ENCODE measurements around the gene CAMKK1.

CAMKK1 gene

GRCh38 chr17:3877220-3877619, 15.6 kb downstream of the CAMKK1 start:
- TF ChIP-seq ZNF8 (CRISPR knock-in tag; IDR thresholded peaks at IDR 0.05): no peak
- TF ChIP-seq CREB5 (CRISPR knock-in tag; IDR thresholded peaks at IDR 0.05; ENCODE audit: low read depth): no peak
- TF ChIP-seq PPARA (CRISPR knock-in tag; IDR thresholded peaks at IDR 0.05; ENCODE audit: borderline replicate concordance): no peak
- no peak for ATAC-seq

GRCh38 chr17:3875317-3875716, 17.5 kb downstream of the CAMKK1 start:
- no peak for TF ChIP-seq CSRNP3 (CRISPR knock-in tag; IDR thresholded peaks at IDR 0.05)
- no peak for TF ChIP-seq ZC3H10 (CRISPR knock-in tag; IDR thresholded peaks at IDR 0.05)
- no peak for TF ChIP-seq BACH2 (CRISPR knock-in tag; IDR thresholded peaks at IDR 0.05; ENCODE audit: borderline replicate concordance)
- no peak for TF ChIP-seq ZFP30 (CRISPR knock-in tag; IDR thresholded peaks at IDR 0.05)
- TF ChIP-seq ZNF70 (CRISPR knock-in tag; IDR thresholded peaks at IDR 0.05): no peak
- TF ChIP-seq ISL1 (CRISPR knock-in tag; IDR thresholded peaks at IDR 0.05): no peak
- no peak for TF ChIP-seq RARB (CRISPR knock-in tag; IDR thresholded peaks at IDR 0.05)
- TF ChIP-seq POU6F1 (CRISPR knock-in tag; IDR thresholded peaks at IDR 0.05; ENCODE audit: borderline replicate concordance, low read depth): no peak
- TF ChIP-seq TOX (CRISPR knock-in tag; IDR thresholded peaks at IDR 0.05; ENCODE audit: borderline replicate concordance): no peak
- no peak for TF ChIP-seq OSR1 (CRISPR knock-in tag; IDR thresholded peaks at IDR 0.05)
- TF ChIP-seq ESRRG (CRISPR knock-in tag; IDR thresholded peaks at IDR 0.05): no peak
- ATAC-seq: no peak

GRCh38 chr17:3873862-3874261, 19.0 kb downstream of the CAMKK1 start:
- ATAC-seq: no peak; the same call in 2 of the 3 replicates
- TF ChIP-seq TCF4 (CRISPR knock-in tag; IDR thresholded peaks at IDR 0.05; ENCODE audit: borderline replicate concordance) (no peak), ZFP3 (CRISPR knock-in tag; IDR thresholded peaks at IDR 0.05) (no peak), PATZ1 (CRISPR knock-in tag; IDR thresholded peaks at IDR 0.05; ENCODE audit: borderline replicate concordance) (no peak), RARB (CRISPR knock-in tag; IDR thresholded peaks at IDR 0.05) (no peak), ZNF8 (CRISPR knock-in tag; IDR thresholded peaks at IDR 0.05) (no peak), ZNF70 (CRISPR knock-in tag; IDR thresholded peaks at IDR 0.05) (no peak), TSHZ2 (CRISPR knock-in tag; IDR thresholded peaks at IDR 0.05) (no peak), TOX (CRISPR knock-in tag; IDR thresholded peaks at IDR 0.05; ENCODE audit: borderline replicate concordance) (no peak), CSRNP3 (CRISPR knock-in tag; IDR thresholded peaks at IDR 0.05) (no peak), ESRRG (CRISPR knock-in tag; IDR thresholded peaks at IDR 0.05) (no peak), GLIS3 (CRISPR knock-in tag; IDR thresholded peaks at IDR 0.05) (no peak), CSDC2 (CRISPR knock-in tag; IDR thresholded peaks at IDR 0.05) (no peak), ZNF565 (CRISPR knock-in tag; conservative IDR thresholded peaks at IDR 0.05; ENCODE audit: low read depth) (no peak), ZC3H10 (CRISPR knock-in tag; IDR thresholded peaks at IDR 0.05) (no peak), CREB5 (CRISPR knock-in tag; IDR thresholded peaks at IDR 0.05; ENCODE audit: low read depth) (no peak), ARNTL (CRISPR knock-in tag; IDR thresholded peaks at IDR 0.05; ENCODE audit: borderline replicate concordance, low read depth) (no peak), BACH2 (CRISPR knock-in tag; IDR thresholded peaks at IDR 0.05; ENCODE audit: borderline replicate concordance) (no peak), POU6F1 (CRISPR knock-in tag; IDR thresholded peaks at IDR 0.05; ENCODE audit: borderline replicate concordance, low read depth) (no peak), PPARA (CRISPR knock-in tag; IDR thresholded peaks at IDR 0.05; ENCODE audit: borderline replicate concordance) (no peak), ZFP30 (CRISPR knock-in tag; IDR thresholded peaks at IDR 0.05) (no peak)
